HEK293T (cell line): ENCODE results near the gene ADK.

ENCODE experiments used
- CTCF ChIA-PET: fragments of 350-600 bp; formaldehyde crosslinking; extraction: SDS; loops from one replicate; lab custom pipeline; 2021; ENCODE audit warnings: antibody characterized with exemption, inconsistent platforms; lab: Yijun Ruan, JAX
- POLR2A ChIA-PET: fragments of 350-600 bp; formaldehyde crosslinking; extraction: SDS; loops from one replicate; lab custom pipeline; 2020; ENCODE audit warnings: antibody characterized with exemption, inconsistent platforms; lab: Yijun Ruan, JAX
- DNase-seq: peaks from one replicate; pipeline ENCODE4 v3.0.0; 2012; ENCODE audit warnings: mixed read lengths; ENCODE audit errors: extremely low spot score
- ARNT ChIP-seq: fragments of 450-650 bp; IDR thresholded peaks from 2 replicates; pipeline ENCODE4 v1.6.1; 2017; ENCODE audit warnings: mild to moderate bottlenecking
- BHLHE40 ChIP-seq: fragments of 450-650 bp; IDR thresholded peaks from 2 replicates; pipeline ENCODE4 v1.6.1; 2016; ENCODE audit warnings: mild to moderate bottlenecking, moderate library complexity, borderline replicate concordance
- CTBP1 ChIP-seq: fragments of 450-650 bp; IDR thresholded peaks from 2 replicates; pipeline ENCODE4 v1.6.1; 2016; ENCODE audit warnings: borderline replicate concordance
- ELF4 ChIP-seq: fragments of 450-650 bp; IDR thresholded peaks from 2 replicates; pipeline ENCODE4 v1.6.1; 2017; ENCODE audit warnings: antibody characterized with exemption
- FOXA1 ChIP-seq: fragments of 450-650 bp; IDR thresholded peaks from 2 replicates; pipeline ENCODE4 v1.6.1; 2016; ENCODE audit warnings: mild to moderate bottlenecking
- FOXK2 ChIP-seq: fragments of 450-650 bp; IDR thresholded peaks from 2 replicates; pipeline ENCODE4 v1.6.1; 2016; ENCODE audit warnings: mild to moderate bottlenecking
- FOXM1 ChIP-seq: fragments of 450-650 bp; IDR thresholded peaks from 2 replicates; pipeline ENCODE4 v1.6.1; 2017; ENCODE audit warnings: mild to moderate bottlenecking, borderline replicate concordance
- HDGF ChIP-seq: fragments of 450-650 bp; IDR thresholded peaks from 2 replicates; pipeline ENCODE4 v1.6.1; 2017; ENCODE audit warnings: antibody characterized with exemption, borderline replicate concordance
- L3MBTL2 ChIP-seq: fragments of 450-650 bp; conservative IDR thresholded peaks from 2 replicates; pipeline ENCODE4 v1.6.1; 2016; ENCODE audit warnings: mild to moderate bottlenecking
- LEF1 ChIP-seq: fragments of 450-650 bp; IDR thresholded peaks from 2 replicates; pipeline ENCODE4 v1.6.1; 2017; ENCODE audit warnings: mild to moderate bottlenecking, borderline replicate concordance
- NFRKB ChIP-seq: fragments of 450-650 bp; IDR thresholded peaks from 2 replicates; pipeline ENCODE4 v1.6.1; 2016; ENCODE audit warnings: mild to moderate bottlenecking, moderate library complexity
- SP1 ChIP-seq: fragments of 450-650 bp; IDR thresholded peaks from 2 replicates; pipeline ENCODE4 v1.6.1; 2017
- SUZ12 ChIP-seq: fragments of 450-650 bp; IDR thresholded peaks from 2 replicates; pipeline ENCODE4 v1.6.1; 2016; ENCODE audit warnings: mild to moderate bottlenecking
- TARDBP ChIP-seq: fragments of 450-650 bp; IDR thresholded peaks from 2 replicates; pipeline ENCODE4 v1.6.1; 2016
- ZNF384 ChIP-seq: fragments of 450-650 bp; IDR thresholded peaks from 2 replicates; pipeline ENCODE4 v1.6.1; 2016
- TF ChIP-seq, protein P1 (sequence below): fragments of 450-650 bp; IDR thresholded peaks from 2 replicates; pipeline ENCODE4 v1.6.1; 2016

ADK gene

DNA sequence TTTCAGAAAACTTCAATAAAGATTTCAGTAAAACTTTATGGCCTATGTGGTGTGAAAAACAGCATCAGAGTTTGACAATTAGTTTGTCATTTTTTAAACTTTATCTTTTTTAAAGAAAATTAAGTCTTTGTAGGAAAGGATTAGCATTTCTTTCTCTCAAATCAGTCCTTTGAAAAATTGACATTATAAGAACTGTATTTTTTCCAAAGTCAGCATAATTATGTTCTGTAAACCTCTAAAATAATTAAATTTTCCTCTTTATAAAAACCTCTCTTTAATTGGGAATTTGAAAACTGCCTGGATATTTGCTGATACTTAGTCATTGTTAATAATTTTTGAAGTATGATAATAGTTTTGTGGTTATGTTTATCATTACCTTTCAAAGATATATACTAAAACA is 448.7 kb downstream of the ADK start:
- CTCF ChIA-PET, result no interaction called here
- POLR2A ChIA-PET, result no interaction called here
- no peak for TF ChIP-seq ARNT
- TF ChIP-seq, protein P1, sequence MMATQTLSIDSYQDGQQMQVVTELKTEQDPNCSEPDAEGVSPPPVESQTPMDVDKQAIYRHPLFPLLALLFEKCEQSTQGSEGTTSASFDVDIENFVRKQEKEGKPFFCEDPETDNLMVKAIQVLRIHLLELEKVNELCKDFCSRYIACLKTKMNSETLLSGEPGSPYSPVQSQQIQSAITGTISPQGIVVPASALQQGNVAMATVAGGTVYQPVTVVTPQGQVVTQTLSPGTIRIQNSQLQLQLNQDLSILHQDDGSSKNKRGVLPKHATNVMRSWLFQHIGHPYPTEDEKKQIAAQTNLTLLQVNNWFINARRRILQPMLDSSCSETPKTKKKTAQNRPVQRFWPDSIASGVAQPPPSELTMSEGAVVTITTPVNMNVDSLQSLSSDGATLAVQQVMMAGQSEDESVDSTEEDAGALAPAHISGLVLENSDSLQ, result no peak
- TF ChIP-seq NFRKB, result no peak
- TF ChIP-seq HDGF, result no peak
- TF ChIP-seq L3MBTL2, result no peak
- no peak for TF ChIP-seq LEF1
- no peak for TF ChIP-seq FOXA1
- no peak for DNase-seq

DNA sequence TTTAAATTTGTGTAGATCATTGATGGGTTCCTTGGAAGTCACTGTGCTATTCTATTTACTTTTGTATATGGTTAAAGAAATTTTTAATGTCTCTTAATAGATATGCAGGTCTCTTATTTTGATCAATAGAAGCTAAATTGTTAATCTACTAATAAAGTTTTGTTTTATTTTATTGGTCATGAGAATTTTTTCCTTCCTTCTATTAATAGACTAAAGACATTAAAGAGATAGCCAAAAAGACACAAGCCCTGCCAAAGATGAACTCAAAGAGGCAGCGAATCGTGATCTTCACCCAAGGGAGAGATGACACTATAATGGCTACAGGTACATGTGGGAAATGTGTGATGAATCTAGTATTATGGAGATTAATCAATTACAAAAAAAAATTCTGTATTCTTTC is 449.1 kb downstream of the ADK start:
- no peak for DNase-seq
- ChIA-PET CTCF (no interaction called here), POLR2A (no interaction called here)
- no peak for TF ChIP-seq FOXM1
- no peak for TF ChIP-seq TARDBP
- TF ChIP-seq, protein P1, result no peak
- TF ChIP-seq SUZ12, result no peak
- TF ChIP-seq ARNT, result no peak
- TF ChIP-seq FOXK2, result no peak
- TF ChIP-seq HDGF, result no peak
- TF ChIP-seq ZNF384, result no peak
- no peak for TF ChIP-seq L3MBTL2
- no peak for TF ChIP-seq BHLHE40
- TF ChIP-seq SP1, result no peak
- TF ChIP-seq NFRKB, result no peak
- TF ChIP-seq CTBP1, result no peak
- no peak for TF ChIP-seq FOXA1
- TF ChIP-seq LEF1, result no peak

DNA sequence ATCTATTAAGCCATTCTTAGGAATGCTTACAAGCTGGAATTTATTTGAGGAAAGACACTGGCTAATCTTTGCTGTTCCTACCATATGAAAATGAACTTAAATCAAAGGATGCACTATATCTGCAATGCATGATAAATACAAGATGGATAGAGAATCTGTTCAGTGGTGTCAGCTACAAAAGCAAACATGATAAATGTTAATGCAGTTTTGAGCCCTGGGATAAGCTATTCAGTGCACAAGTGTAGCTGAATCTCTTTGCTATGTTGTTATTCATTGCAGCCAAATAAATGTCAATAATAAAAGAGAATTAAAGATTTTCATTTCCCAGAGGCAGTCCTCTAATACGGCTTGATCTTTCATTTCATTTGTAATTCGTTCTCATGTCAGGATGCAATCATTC is 451.6 kb downstream of the ADK start:
- TF ChIP-seq LEF1 (no peak), SUZ12 (no peak), ELF4 (no peak), NFRKB (no peak), CTBP1 (no peak), ARNT (no peak), FOXM1 (no peak), TARDBP (no peak), SP1 (no peak), BHLHE40 (no peak), FOXA1 (no peak), ZNF384 (no peak), HDGF (no peak), L3MBTL2 (no peak)
- TF ChIP-seq, protein P1, result no peak
- CTCF ChIA-PET, result no interaction called here
- DNase-seq, result no peak
- POLR2A ChIA-PET, result no interaction called here

DNA sequence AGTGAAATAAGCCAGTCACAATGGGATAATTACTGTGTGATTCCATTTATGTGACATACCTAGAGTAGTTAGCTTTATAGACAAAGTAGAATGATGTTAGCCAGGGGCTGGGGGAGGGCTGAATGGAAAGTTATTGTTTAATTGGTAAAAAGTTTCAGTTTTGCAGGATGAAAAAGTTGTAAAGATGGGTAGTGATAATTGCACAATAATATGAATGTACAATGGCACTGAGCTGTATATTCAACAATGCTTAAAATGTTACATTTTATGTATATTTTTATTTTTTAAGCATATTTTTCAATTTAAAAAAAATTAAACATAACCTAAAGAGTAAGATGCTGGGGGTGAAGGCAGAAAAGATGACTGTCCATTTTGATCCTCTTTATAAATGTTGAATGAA is 459.3 kb downstream of the ADK start:
- POLR2A ChIA-PET, result no interaction called here
- TF ChIP-seq FOXK2 (no peak), CTBP1 (no peak), TARDBP (no peak), FOXA1 (no peak), ZNF384 (no peak)
- CTCF ChIA-PET, result no interaction called here
- DNase-seq, result no peak

DNA sequence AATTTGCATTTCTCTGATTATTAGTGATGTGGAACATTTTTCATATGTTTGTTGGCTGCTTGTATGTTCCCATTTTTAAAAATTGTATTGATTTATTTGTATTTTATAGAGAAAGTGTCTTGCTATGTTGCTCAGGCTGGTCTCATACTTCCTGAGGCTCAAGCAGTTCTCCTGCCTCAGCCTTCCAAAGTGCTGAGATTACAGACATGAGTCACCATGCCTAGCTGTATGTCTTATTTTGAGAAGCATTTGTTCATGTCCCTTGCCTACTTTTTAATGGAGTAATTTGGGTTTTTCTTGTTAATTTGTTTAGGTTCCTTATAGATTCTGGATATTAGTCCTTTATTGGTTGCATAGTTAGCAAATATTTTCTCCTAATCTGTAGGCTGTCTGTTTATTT is 461.2 kb downstream of the ADK start:
- POLR2A ChIA-PET, result no interaction called here
- no peak for DNase-seq
- no peak for TF ChIP-seq TARDBP
- TF ChIP-seq FOXM1, result no peak
- TF ChIP-seq, protein P1, result no peak
- no peak for TF ChIP-seq SUZ12
- no peak for TF ChIP-seq FOXK2
- no peak for TF ChIP-seq ELF4
- TF ChIP-seq BHLHE40, result no peak
- CTCF ChIA-PET, result no interaction called here

DNA sequence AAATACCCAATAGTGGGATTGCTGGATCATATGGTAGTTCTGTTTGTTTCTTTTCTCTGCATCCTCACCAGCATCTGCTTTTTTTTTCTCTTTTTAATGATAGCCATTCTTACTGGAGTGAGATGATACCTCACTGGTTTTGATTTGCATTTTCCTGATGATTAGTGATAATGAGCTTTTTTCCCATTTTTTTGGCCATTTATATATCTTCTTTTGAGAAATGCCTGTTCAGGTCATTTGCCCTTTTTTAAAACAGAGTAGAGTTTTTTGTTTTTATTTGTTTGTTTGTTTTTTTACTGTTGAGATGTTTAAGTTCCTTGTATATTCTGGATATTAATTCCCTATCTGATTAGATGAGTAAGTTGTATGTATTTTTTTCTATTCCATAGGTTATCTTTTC is 469.6 kb downstream of the ADK start:
- CTCF ChIA-PET, result interaction anchor here (0.6 to 0.7 kb wide), 2 partner anchors 32 to 35 kb away, joined by 3 to 4 read pairs; no protein-coding TSS in a partner anchor
- POLR2A ChIA-PET, result no interaction called here
- TF ChIP-seq ARNT (no peak), LEF1 (no peak)
- no peak for DNase-seq

DNA sequence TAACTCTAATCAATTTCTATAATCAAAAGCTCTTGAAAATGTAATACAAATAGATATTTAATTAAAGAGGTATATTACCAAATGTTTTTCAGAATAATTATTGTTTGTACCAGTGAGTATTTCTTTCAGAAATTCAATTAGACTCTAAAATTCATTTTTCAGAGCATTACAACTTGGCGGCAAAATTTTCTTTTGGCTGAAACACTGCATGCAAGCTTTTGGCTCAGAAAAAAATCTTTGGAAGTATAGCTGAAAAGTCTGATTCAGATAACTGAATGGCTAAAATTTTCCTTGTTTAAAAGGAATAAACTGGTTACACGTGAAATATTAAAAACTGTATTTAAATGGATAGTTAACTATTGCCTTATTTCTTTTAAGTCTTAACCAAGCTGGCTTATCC is 472.8 kb downstream of the ADK start:
- TF ChIP-seq CTBP1, result no peak
- no peak for TF ChIP-seq FOXM1
- TF ChIP-seq L3MBTL2, result no peak
- no peak for TF ChIP-seq ARNT
- no peak for TF ChIP-seq NFRKB
- TF ChIP-seq HDGF, result no peak
- TF ChIP-seq SP1, result no peak
- TF ChIP-seq LEF1, result no peak
- no peak for TF ChIP-seq TARDBP
- TF ChIP-seq SUZ12, result no peak
- no peak for TF ChIP-seq ZNF384
- TF ChIP-seq BHLHE40, result no peak
- no peak for TF ChIP-seq FOXK2
- TF ChIP-seq ELF4, result no peak
- TF ChIP-seq FOXA1, result no peak
- TF ChIP-seq, protein P1, result no peak
- POLR2A ChIA-PET, result no interaction called here
- CTCF ChIA-PET, result interaction anchor here (0.7 kb wide), 1 partner anchor 367 kb away, joined by 5 read pairs; no protein-coding TSS in a partner anchor
- DNase-seq, result no peak
